Measurements from ENCODE around the gene PAPPA2.

Gene PAPPA2

DNA sequence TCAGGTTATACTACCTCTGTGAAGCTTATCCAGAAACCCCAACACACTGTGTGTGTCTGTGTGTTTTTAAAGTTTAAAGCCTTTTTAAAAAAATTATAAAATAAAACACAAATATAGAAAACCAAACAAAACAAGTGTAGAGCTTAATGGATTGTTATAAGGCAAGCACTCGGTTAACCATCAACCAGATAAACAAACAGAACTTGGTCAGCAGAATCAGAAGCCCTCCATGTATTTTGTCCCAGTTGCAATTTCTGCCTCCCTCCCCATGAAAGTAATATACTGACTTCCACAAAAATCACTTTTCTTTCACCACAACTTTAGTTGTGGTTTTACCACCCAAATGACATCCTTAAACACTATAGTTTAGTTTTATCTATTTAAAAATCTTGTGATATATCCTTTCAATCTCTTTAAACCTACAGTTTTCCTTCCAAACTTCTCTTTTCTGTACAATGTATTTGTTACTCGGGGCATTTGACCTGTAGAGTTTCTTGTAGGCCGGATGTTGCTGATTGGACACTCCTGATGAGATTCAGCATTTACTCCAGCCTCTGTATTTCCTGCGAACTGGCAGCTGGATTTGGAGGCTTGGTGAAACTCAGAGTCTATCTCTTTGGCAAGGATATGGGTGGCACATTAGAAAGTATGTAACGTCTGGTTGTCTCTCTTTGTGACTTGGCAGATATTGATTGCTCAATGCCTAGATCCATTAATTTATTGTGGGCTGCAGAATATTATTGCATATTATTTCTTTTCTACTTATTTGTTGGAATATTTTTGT is 8.6 kb downstream of the PAPPA2 start:
- H4K20me1 ChIP-seq (ENCODE audit: insufficient read depth, low read length): no peaks in the 10 kb centered on the region

GRCh38 chr1:176479971-176480370 is 17.0 kb downstream of the PAPPA2 start:
- no peaks in the 10 kb centered on the region for H4K20me1 ChIP-seq (ENCODE audit: insufficient read depth, low read length)
- no peak for TF ChIP-seq CTCF (IDR thresholded peaks at IDR 0.05; ENCODE audit: low read length)
- no peak for TF ChIP-seq EZH2phosphoT487 (IDR thresholded peaks at IDR 0.05; ENCODE audit: low read length)
- no peak for TF ChIP-seq EZH2 (optimal IDR thresholded peaks at IDR 0.05; ENCODE audit: low read depth, low read length)
- no peak overlapping the region for H2AFZ ChIP-seq (ENCODE audit: low read length)
- H3K79me2 ChIP-seq (ENCODE audit: low read length): no peaks in the 10 kb centered on the region
- no peak overlapping the region for H3K9ac ChIP-seq (ENCODE audit: low read length)
- H3K27me3 ChIP-seq (replicated peaks; ENCODE audit: insufficient read depth, low read length): no peaks in the 10 kb centered on the region
- DNase-seq: no peak
- H3K4me3 ChIP-seq (ENCODE audit: low read length): no peak overlapping the region
- no peaks in the 10 kb centered on the region for H3K9me3 ChIP-seq (replicated peaks; ENCODE audit: insufficient read depth, low read length)
- no peaks in the 10 kb centered on the region for H3F3A ChIP-seq (ENCODE audit: insufficient read depth, low read length)
- H3K27ac ChIP-seq (ENCODE audit: low read length): no peak overlapping the region
- H3K4me2 ChIP-seq (ENCODE audit: low read depth, low read length): no peak overlapping the region
- H3K36me3 ChIP-seq (replicated peaks; ENCODE audit: insufficient read depth, low read length): no peaks in the 10 kb centered on the region
- H3K9me2 ChIP-seq (replicated peaks; ENCODE audit: insufficient read depth, low read length): no peaks in the 10 kb centered on the region
- no peaks in the 10 kb centered on the region for H3K4me1 ChIP-seq (ENCODE audit: low read length)

More for the DNA sequence above, 8.6 kb downstream of the PAPPA2 start:
- no peak for DNase-seq
- no peaks in the 10 kb centered on the region for H3F3A ChIP-seq (ENCODE audit: insufficient read depth, low read length)
- no peaks in the 10 kb centered on the region for H3K4me1 ChIP-seq (ENCODE audit: low read length)
- no peak overlapping the region for H3K27ac ChIP-seq (ENCODE audit: low read length)
- H3K4me3 ChIP-seq (ENCODE audit: low read length): no peak overlapping the region
- no peaks in the 10 kb centered on the region for H3K79me2 ChIP-seq (ENCODE audit: low read length)
- H3K9me2 ChIP-seq (replicated peaks; ENCODE audit: insufficient read depth, low read length): no peaks in the 10 kb centered on the region
- no peaks in the 10 kb centered on the region for H3K36me3 ChIP-seq (replicated peaks; ENCODE audit: insufficient read depth, low read length)
- no peak overlapping the region for H3K9ac ChIP-seq (ENCODE audit: low read length)
- no peak for TF ChIP-seq EZH2 (optimal IDR thresholded peaks at IDR 0.05; ENCODE audit: low read depth, low read length)
- no peak for TF ChIP-seq CTCF (IDR thresholded peaks at IDR 0.05; ENCODE audit: low read length)
- no peak for TF ChIP-seq EZH2phosphoT487 (IDR thresholded peaks at IDR 0.05; ENCODE audit: low read length)
- no peak overlapping the region for H2AFZ ChIP-seq (ENCODE audit: low read length)
- no peaks in the 10 kb centered on the region for H3K27me3 ChIP-seq (replicated peaks; ENCODE audit: insufficient read depth, low read length)
- H3K9me3 ChIP-seq (replicated peaks; ENCODE audit: insufficient read depth, low read length): no peaks in the 10 kb centered on the region
- H3K4me2 ChIP-seq (ENCODE audit: low read depth, low read length): no peak overlapping the region

DNA sequence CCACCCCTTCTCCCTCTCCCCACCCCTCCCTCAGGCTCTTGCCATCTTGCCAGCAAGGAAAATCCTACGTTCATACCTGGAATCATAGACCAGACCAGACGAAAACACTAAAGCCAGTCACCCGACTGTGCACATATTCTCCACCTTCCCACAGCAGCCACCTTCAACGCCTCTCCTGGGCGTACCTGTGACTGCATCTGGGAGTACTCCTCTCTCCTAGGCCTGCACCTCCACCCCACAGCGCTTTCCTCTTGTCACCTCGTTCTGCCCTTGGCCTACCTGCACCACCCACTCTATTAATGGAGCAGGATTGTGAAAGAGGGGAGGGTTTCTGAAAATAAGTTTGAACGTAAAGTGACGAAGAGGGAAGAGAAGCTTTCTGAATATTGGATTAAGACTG is 17.8 kb downstream of the PAPPA2 start:
- no peak overlapping the region for H3K27ac ChIP-seq (ENCODE audit: low read length)
- no peaks in the 10 kb centered on the region for H4K20me1 ChIP-seq (ENCODE audit: insufficient read depth, low read length)
- H3K4me1 ChIP-seq (ENCODE audit: low read length): no peaks in the 10 kb centered on the region
- no peak overlapping the region for H3K4me2 ChIP-seq (ENCODE audit: low read depth, low read length)
- H3K36me3 ChIP-seq (replicated peaks; ENCODE audit: insufficient read depth, low read length): no peaks in the 10 kb centered on the region
- no peak overlapping the region for H3K4me3 ChIP-seq (ENCODE audit: low read length)
- no peaks in the 10 kb centered on the region for H3K27me3 ChIP-seq (replicated peaks; ENCODE audit: insufficient read depth, low read length)
- no peak overlapping the region for H2AFZ ChIP-seq (ENCODE audit: low read length)
- no peak for DNase-seq
- TF ChIP-seq EZH2 (optimal IDR thresholded peaks at IDR 0.05; ENCODE audit: low read depth, low read length) (no peak), CTCF (IDR thresholded peaks at IDR 0.05; ENCODE audit: low read length) (no peak), EZH2phosphoT487 (IDR thresholded peaks at IDR 0.05; ENCODE audit: low read length) (no peak)
- no peaks in the 10 kb centered on the region for H3K79me2 ChIP-seq (ENCODE audit: low read length)
- no peaks in the 10 kb centered on the region for H3F3A ChIP-seq (ENCODE audit: insufficient read depth, low read length)
- H3K9me3 ChIP-seq (replicated peaks; ENCODE audit: insufficient read depth, low read length): no peaks in the 10 kb centered on the region
- H3K9ac ChIP-seq (ENCODE audit: low read length): no peak overlapping the region
- H3K9me2 ChIP-seq (replicated peaks; ENCODE audit: insufficient read depth, low read length): no peaks in the 10 kb centered on the region

Measured in MM.1S (cell line).